Measurements from ENCODE around the gene CHSY1. TPM values are rescaled to one million over a fixed set of nuclear protein-coding genes. Genes with fewer than 3 reads are reported as not detected.

The CHSY1 gene
- total RNA-seq, 4 donors from 2014 or later: 16.9 to 85.3 (median 39.4) TPM

GRCh38 chr15:101135532-101136166 lies 116.2 kb downstream of the CHSY1 start:
- DNase-seq (ENCODE audit: low spot score) (no peak), ATAC-seq (ENCODE audit: low FRiP score) (no peak)
- TF ChIP-seq CTCF (IDR thresholded peaks at IDR 0.05): no peak

- no peak for ATAC-seq (ENCODE audit: low FRiP score)
- TF ChIP-seq CTCF (IDR thresholded peaks at IDR 0.05): no peak
- no peak for DNase-seq (ENCODE audit: low spot score)
Observed at GRCh38 chr15:101134780-101135179, 117.1 kb downstream of the CHSY1 start.

- no peak for DNase-seq (ENCODE audit: low spot score)
- no peak for ATAC-seq (ENCODE audit: low FRiP score)
- TF ChIP-seq CTCF (IDR thresholded peaks at IDR 0.05): no peak
Observed at GRCh38 chr15:101133751-101134261, 118.0 kb downstream of the CHSY1 start.

GRCh38 chr15:101133181-101133460 lies 118.7 kb downstream of the CHSY1 start:
- ATAC-seq (ENCODE audit: low FRiP score) (no peak), DNase-seq (ENCODE audit: low spot score) (no peak)

GRCh38 chr15:101132390-101133180 lies 119.3 kb downstream of the CHSY1 start:
- ATAC-seq (ENCODE audit: low FRiP score): no peak
- DNase-seq (ENCODE audit: low spot score): no peak
- TF ChIP-seq CTCF (IDR thresholded peaks at IDR 0.05): no peak

More at GRCh38 chr15:101133181-101133460, 118.7 kb downstream of the CHSY1 start:
- no peak for TF ChIP-seq CTCF (IDR thresholded peaks at IDR 0.05)

- TF ChIP-seq CTCF (IDR thresholded peaks at IDR 0.05): no peak
Observed at GRCh38 chr15:101131489-101132389, 120.1 kb downstream of the CHSY1 start.

More at GRCh38 chr15:101131489-101132389, 120.1 kb downstream of the CHSY1 start:
- DNase-seq (ENCODE audit: low spot score) (no peak), ATAC-seq (ENCODE audit: low FRiP score) (no peak)

Data from omental fat pad (tissue), 4 donors.